GM23338 (cell line): Measurements from ENCODE around the gene UNC45A. TPM values are rescaled to one million over a fixed set of nuclear protein-coding genes. Genes with fewer than 3 reads are reported as not detected.

Source experiments
- ATAC-seq: fragments of 200-7000 bp; cut with Tn5 transposase; 3 replicates; pipeline ENCODE4 v1.9.1; 2020
- DNase-seq: peaks from one replicate; pipeline ENCODE4 v3.0.0-alpha.2; 2015; ENCODE audit warnings: low spot score
- H2AFZ ChIP-seq: fragments of 200-600 bp; sonication (generic); 2 replicates; pipeline ENCODE4 v1.8.0; 2016; ENCODE audit warnings: antibody characterized with exemption, mild to moderate bottlenecking, moderate library complexity
- H3F3A ChIP-seq: fragments of 200-600 bp; sonication (generic); replicated peaks from 2 replicates; pipeline ENCODE4 v1.8.0; 2017; ENCODE audit warnings: antibody characterized with exemption, mixed run types, low read depth
- H3K27ac ChIP-seq: fragments of 200-600 bp; sonication (generic); 2 replicates; pipeline ENCODE4 v1.6.1; 2016; ENCODE audit warnings: low read depth
- H3K27me3 ChIP-seq: fragments of 200-600 bp; sonication (generic); 2 replicates; pipeline ENCODE4 v1.8.0; 2016; ENCODE audit warnings: mild to moderate bottlenecking, mixed run types, moderate library complexity; ENCODE audit not compliant: insufficient read depth
- H3K36me3 ChIP-seq: fragments of 200-600 bp; sonication (generic); 2 replicates; pipeline ENCODE4 v1.8.0; 2016; ENCODE audit warnings: mild to moderate bottlenecking; ENCODE audit not compliant: insufficient read depth
- H3K4me1 ChIP-seq: fragments of 200-600 bp; sonication (generic); 2 replicates; pipeline ENCODE4 v1.8.0; 2016; ENCODE audit warnings: mild to moderate bottlenecking, moderate library complexity; ENCODE audit not compliant: insufficient read depth
- H3K4me2 ChIP-seq: fragments of 200-600 bp; sonication (generic); 2 replicates; pipeline ENCODE4 v1.7.1; 2017; ENCODE audit warnings: mixed run types
- H3K4me3 ChIP-seq: fragments of 200-600 bp; sonication (generic); 2 replicates; pipeline ENCODE4 v1.6.1; 2016; ENCODE audit warnings: mixed run types
- H3K79me2 ChIP-seq: fragments of 200-600 bp; sonication (generic); replicated peaks from 2 replicates; pipeline ENCODE4 v1.8.0; 2017; ENCODE audit warnings: mild to moderate bottlenecking; ENCODE audit not compliant: insufficient read depth
- H3K9me2 ChIP-seq: fragments of 200-600 bp; sonication (generic); 2 replicates; pipeline ENCODE4 v1.8.0; 2017; ENCODE audit not compliant: insufficient read depth
- H4K20me1 ChIP-seq: fragments of 200-600 bp; sonication (generic); replicated peaks from 2 replicates; pipeline ENCODE4 v1.8.0; 2017; ENCODE audit warnings: mild to moderate bottlenecking; ENCODE audit not compliant: insufficient read depth
- H3K27ac Mint-ChIP-seq: 2 replicates; pipeline ENCODE4 v1.8.0; 2020; ENCODE audit warnings: inconsistent platforms, mild to moderate bottlenecking, moderate library complexity, mixed read lengths
- H3K27me3 Mint-ChIP-seq: 3 replicates; pipeline ENCODE4 v1.8.0; 2022; ENCODE audit warnings: low read depth, mild to moderate bottlenecking, moderate library complexity, mixed read lengths, inconsistent platforms; ENCODE audit not compliant: insufficient read depth, poor library complexity
- H3K36me3 Mint-ChIP-seq: 3 replicates; pipeline ENCODE4 v1.8.0; 2021; ENCODE audit warnings: low read depth, mild to moderate bottlenecking, inconsistent platforms, moderate library complexity, mixed read lengths
- H3K4me1 Mint-ChIP-seq: 3 replicates; pipeline ENCODE4 v1.8.0; 2020; ENCODE audit warnings: mild to moderate bottlenecking, inconsistent platforms, mixed read lengths
- H3K4me3 Mint-ChIP-seq: 3 replicates; pipeline ENCODE4 v1.8.0; 2021; ENCODE audit warnings: moderate library complexity, mild to moderate bottlenecking, inconsistent platforms, mixed read lengths
- H3K9me3 Mint-ChIP-seq: 3 replicates; pipeline ENCODE4 v1.8.0; 2020; ENCODE audit warnings: moderate library complexity, mild to moderate bottlenecking, inconsistent platforms, mixed read lengths
- EZH2phosphoT487 ChIP-seq: fragments of 200-600 bp; sonication (generic); IDR thresholded peaks from one replicate; pipeline ENCODE4 v1.8.1; 2018; ENCODE audit warnings: antibody characterized with exemption; ENCODE audit not compliant: unreplicated experiment
- JUNB ChIP-seq: IDR thresholded peaks from one replicate; pipeline ENCODE4 v1.6.1; 2016; ENCODE audit warnings: antibody characterized with exemption; ENCODE audit not compliant: unreplicated experiment
- REST ChIP-seq: IDR thresholded peaks from one replicate; pipeline ENCODE4 v1.6.1; 2018; ENCODE audit warnings: antibody characterized with exemption; ENCODE audit not compliant: unreplicated experiment
- STAT1 ChIP-seq: IDR thresholded peaks from one replicate; pipeline ENCODE4 v1.6.1; 2016; ENCODE audit warnings: antibody characterized with exemption; ENCODE audit not compliant: unreplicated experiment
- ZNF114 ChIP-seq: fragments of 250-450 bp; sonication (Bioruptor Pico); IDR thresholded peaks from 2 replicates; pipeline ENCODE4 v1.5.0; 2020; ENCODE audit warnings: mild to moderate bottlenecking, moderate library complexity
- ZNF331 ChIP-seq: fragments of 250-450 bp; sonication (Bioruptor Pico); IDR thresholded peaks from 2 replicates; pipeline ENCODE4 v1.5.0; 2020; ENCODE audit warnings: low read depth, mild to moderate bottlenecking, moderate library complexity
- ZNF462 ChIP-seq: fragments of 250-450 bp; sonication (Bioruptor Pico); IDR thresholded peaks from 2 replicates; pipeline ENCODE4 v1.5.0; 2020; ENCODE audit warnings: mild to moderate bottlenecking, moderate library complexity
- polyA plus RNA-seq: library from polyadenylated mRNA; unstranded; fragments of >200 nt; fragmentation: Nextera tagmentation; extraction: Ambion mirVana; gene quantifications from 2 replicates; pipeline ENCODE4 v1.2.1, GENCODE V29; 2016
- total RNA-seq: library from RNA; depleted of rRNA; stranded (reverse); fragments of >200 nt; shearing (Covaris generic); gene quantifications from 2 replicates; pipeline ENCODE4 v1.2.3, GENCODE V29; 2014

Gene UNC45A
- total and polyA plus RNA-seq, 2 experiments from 2014 or later: 40.2 to 86.8 TPM

GRCh38 chr15:90930861-90931574, 4.1 kb upstream of the UNC45A start (continued):
- TF ChIP-seq ZNF462 (CRISPR knock-in tag) (no peak), EZH2phosphoT487 (no peak), ZNF331 (CRISPR knock-in tag) (no peak), JUNB (no peak), ZNF114 (no peak), STAT1 (no peak)

- Histone ChIP-seq H3K79me2 (no peaks in the 10 kb centered on the region; the same call in 1 of the 2 replicates), H3K4me1 (peaks cover 23% of the 10 kb centered on the region), H3K36me3 (no peaks in the 10 kb centered on the region), H3K4me3 (peak overlapping the region; percentile 94), H3K27ac (no peak overlapping the region), H3K27me3 (peaks cover 10% of the 10 kb centered on the region; the same call in 1 of the 2 replicates), H3K9me2 (no peaks in the 10 kb centered on the region), H3F3A (peaks cover 6% of the 10 kb centered on the region; the same call in 1 of the 2 replicates), H3K4me2 (peak overlapping the region; percentile 97), H4K20me1 (no peaks in the 10 kb centered on the region; the same call in 1 of the 2 replicates), H2AFZ (peak overlapping the region; percentile 100; the same call in 1 of the 2 replicates)
- ATAC-seq: no peak
- TF ChIP-seq REST (no peak), ZNF114 (no peak)
- H3K4me1 Mint-ChIP-seq: peaks cover 26% of the 10 kb centered on the region
- H3K27me3 Mint-ChIP-seq: peaks cover 15% of the 10 kb centered on the region
- no peak overlapping the region for H3K27ac Mint-ChIP-seq
- H3K9me3 Mint-ChIP-seq: no peaks in the 10 kb centered on the region
- H3K4me3 Mint-ChIP-seq: peak overlapping the region; percentile 97
- H3K36me3 Mint-ChIP-seq: peaks cover 4% of the 10 kb centered on the region; the same call in 2 of the 3 replicates
- no peak for DNase-seq
Observed at GRCh38 chr15:90931575-90931827, 3.6 kb upstream of the UNC45A start.
